GM12892 (cell line): Measurements from ENCODE around the gene SIRT4. TPM values are rescaled to one million over a fixed set of nuclear protein-coding genes. Genes with fewer than 3 reads are reported as not detected.
A peak's percentile ranks its signal among the peaks of the same experiment; 100 is the strongest.
"Not testable (repeated sequence)": the region's sequence is repeated elsewhere in the genome, so short reads cannot be mapped to it uniquely, and the experiment has no call there.

Experiments used
- DNase-seq: peaks from one replicate; pipeline ENCODE4 v3.0.0; 2011; ENCODE audit not compliant: insufficient read length
- FAIRE-seq: peaks from 2 replicates; lab custom pipeline; 2011; peaks lifted over from hg19 to GRCh38; lab: Jason Lieb, UNC
- POLR2A ChIP-seq: IDR thresholded peaks from 2 replicates; pipeline ENCODE4 v1.6.1; 2011; ENCODE audit warnings: low read depth, low read length, control low read depth
- POLR2AphosphoS5 ChIP-seq: IDR thresholded peaks from 2 replicates; pipeline ENCODE4 v1.6.1; 2011; ENCODE audit warnings: low read depth, low read length, control low read depth
- TAF1 ChIP-seq: IDR thresholded peaks from 2 replicates; pipeline ENCODE4 v1.6.1; 2011; ENCODE audit warnings: low read depth, mild to moderate bottlenecking, control low read depth, low read length, borderline replicate concordance
- polyA plus RNA-seq: library from polyadenylated mRNA; unstranded; fragments of >200 nt; gene quantifications from one replicate; pipeline ENCODE4 v1.2.1, GENCODE V29; 2012; ENCODE audit warnings: missing spikeins, inconsistent platforms; ENCODE audit not compliant: missing spikeins

SIRT4 gene
- 0.95 TPM for polyA plus RNA-seq

- DNase-seq = peak; percentile 90
- peak; percentile 97 for FAIRE-seq
- TF ChIP-seq POLR2A (0 out of 2 replicates have a peak, but pooled peaks have one; percentile 19), POLR2AphosphoS5 (no peak), TAF1 (no peak)
Measured at GRCh38 chr12:120301962-120302815, at the start of gene SIRT4. Gene SIRT4 (plus strand): TSS chr12:120302321. CDS start chr12:120303562, 1,241 bp downstream.

GRCh38 chr12:120253313-120253712, 48.8 kb upstream of the SIRT4 start:
- not testable (repeated sequence) for DNase-seq, FAIRE-seq

GRCh38 chr12:120254809-120255208, 47.3 kb upstream of the SIRT4 start:
- FAIRE-seq (no peak), DNase-seq (no peak)

GRCh38 chr12:120257041-120257821, 44.9 kb upstream of the SIRT4 start:
- DNase-seq (no peak), FAIRE-seq (no peak)
- no peak for TF ChIP-seq TAF1
- TF ChIP-seq POLR2AphosphoS5 = no peak
- TF ChIP-seq POLR2A = no peak

More at GRCh38 chr12:120254809-120255208, 47.3 kb upstream of the SIRT4 start:
- no peak for TF ChIP-seq TAF1

GRCh38 chr12:120258323-120258896, 43.7 kb upstream of the SIRT4 start:
- TF ChIP-seq POLR2AphosphoS5 = no peak
- no peak for FAIRE-seq
- DNase-seq = no peak

GRCh38 chr12:120259418-120260202, 42.5 kb upstream of the SIRT4 start:
- no peak for FAIRE-seq
- DNase-seq = no peak
- TF ChIP-seq TAF1 (no peak), POLR2AphosphoS5 (no peak)

- FAIRE-seq = no peak
- TF ChIP-seq POLR2AphosphoS5 (no peak), POLR2A (no peak), TAF1 (no peak)
- DNase-seq = no peak
Measured at GRCh38 chr12:120260607-120261006, 41.5 kb upstream of the SIRT4 start.

- DNase-seq = no peak
- TF ChIP-seq TAF1 (no peak), POLR2A (no peak), POLR2AphosphoS5 (no peak)
- FAIRE-seq = no peak
Measured at GRCh38 chr12:120261951-120262851, 39.9 kb upstream of the SIRT4 start.

GRCh38 chr12:120262852-120263747, 39.0 kb upstream of the SIRT4 start:
- no peak for FAIRE-seq
- no peak for DNase-seq
- no peak for TF ChIP-seq TAF1
- no peak for TF ChIP-seq POLR2AphosphoS5
- TF ChIP-seq POLR2A = no peak

- DNase-seq = no peak
- FAIRE-seq = no peak
- no peak for TF ChIP-seq POLR2AphosphoS5
Measured at GRCh38 chr12:120263748-120264085, 38.4 kb upstream of the SIRT4 start.
